GM12801 (cell line): ENCODE measurements around the gene ULK4.

Experiments used
- CTCF ChIP-seq: IDR thresholded peaks from one replicate; pipeline ENCODE4 v1.5.1; 2011; ENCODE audit warnings: control low read depth; ENCODE audit not compliant: insufficient read length; ENCODE audit errors: extremely low read depth

The ULK4 gene

GRCh38 chr3:41334426-41334825 is 627.5 kb downstream of the ULK4 start:
- TF ChIP-seq CTCF, result no peak

DNA sequence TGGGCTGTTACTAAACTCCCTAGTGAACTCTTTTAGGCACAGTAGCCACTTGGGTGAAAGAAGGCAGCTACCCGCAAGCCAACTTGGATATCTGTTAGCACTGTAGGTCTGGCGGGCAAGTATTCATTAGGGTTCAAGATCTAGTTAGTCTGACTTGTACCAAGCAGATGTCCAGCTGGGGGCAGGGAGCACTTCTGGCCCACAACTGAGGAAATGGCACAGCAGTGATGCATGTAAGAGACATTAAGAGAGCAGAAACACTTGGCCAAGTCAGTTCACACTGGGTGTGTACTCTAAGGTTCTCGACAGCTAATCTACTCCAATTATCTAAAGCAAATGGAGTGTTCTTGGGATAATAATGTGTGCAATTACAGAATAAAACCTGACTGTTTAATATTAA is 630.9 kb downstream of the ULK4 start:
- no peak for TF ChIP-seq CTCF

- no peak for TF ChIP-seq CTCF
These were observed 631.4 kb downstream of the ULK4 start for GRCh38 chr3:41330465-41330864.

GRCh38 chr3:41329881-41330280 is 632.0 kb downstream of the ULK4 start:
- no peak for TF ChIP-seq CTCF

DNA sequence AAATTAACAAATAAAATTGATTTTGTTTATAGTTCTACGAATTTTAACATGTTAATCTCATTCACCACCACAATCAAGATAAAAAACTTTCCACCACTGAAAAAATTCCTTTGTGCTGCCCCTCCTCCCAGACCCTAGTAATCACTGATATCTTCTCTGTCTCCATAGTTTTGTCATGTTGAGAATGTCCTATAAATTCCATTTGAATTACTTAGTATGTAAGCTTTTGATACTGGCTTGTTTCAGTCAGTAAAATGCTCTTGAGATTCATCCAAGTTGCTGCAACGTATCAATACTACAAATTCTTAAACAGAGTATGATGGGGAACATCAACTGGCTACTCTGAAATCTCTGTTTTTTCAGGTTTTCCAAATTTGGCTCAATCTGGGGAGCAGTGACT is 633.0 kb downstream of the ULK4 start:
- TF ChIP-seq CTCF, result no peak

- no peak for TF ChIP-seq CTCF
These were observed 634.2 kb downstream of the ULK4 start for GRCh38 chr3:41327718-41328117.

DNA sequence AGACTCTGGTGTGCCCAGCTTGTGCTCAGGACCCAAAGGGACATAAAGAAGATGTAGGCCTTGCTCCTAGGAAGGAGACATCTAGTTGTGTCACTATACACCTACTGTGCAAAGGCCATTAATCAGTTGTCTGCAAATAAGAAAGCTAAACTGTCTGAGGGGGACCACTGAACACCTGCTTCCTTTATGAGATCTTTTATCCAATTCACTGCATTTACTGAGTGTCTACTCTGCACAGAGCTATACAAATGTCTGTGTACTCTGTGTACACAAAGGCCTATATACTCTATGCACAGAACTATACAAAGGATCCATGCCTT is 637.8 kb downstream of the ULK4 start:
- no peak for TF ChIP-seq CTCF
